GM23248 (cell line): ENCODE results near the gene SLC18A3. TPM values are rescaled to one million over a fixed set of nuclear protein-coding genes. Genes with fewer than 3 reads are reported as not detected.

Source experiments
- DNase-seq: peaks from one replicate; pipeline ENCODE4 v3.0.0-alpha.2; 2015
- H2AFZ ChIP-seq: fragments of 200-600 bp; sonication (generic); 2 replicates; pipeline ENCODE4 v1.6.1; 2016; ENCODE audit warnings: antibody characterized with exemption
- H3F3A ChIP-seq: fragments of 200-600 bp; sonication (generic); 2 replicates; pipeline ENCODE4 v1.6.1; 2016; ENCODE audit warnings: mild to moderate bottlenecking, antibody characterized with exemption, mixed run types; ENCODE audit not compliant: insufficient read depth
- H3K27ac ChIP-seq: fragments of 200-600 bp; sonication (generic); 2 replicates; pipeline ENCODE4 v1.5.1; 2016; ENCODE audit warnings: mild to moderate bottlenecking
- H3K27me3 ChIP-seq: fragments of 200-600 bp; sonication (generic); replicated peaks from 2 replicates; pipeline ENCODE4 v1.6.1; 2016; ENCODE audit warnings: mild to moderate bottlenecking; ENCODE audit not compliant: insufficient read depth
- H3K36me3 ChIP-seq: fragments of 200-600 bp; sonication (generic); 2 replicates; pipeline ENCODE4 v1.6.1; 2016; ENCODE audit warnings: low read depth, mild to moderate bottlenecking
- H3K4me1 ChIP-seq: fragments of 200-600 bp; sonication (generic); 2 replicates; pipeline ENCODE4 v1.6.1; 2016; ENCODE audit warnings: mild to moderate bottlenecking; ENCODE audit not compliant: insufficient read depth
- H3K4me2 ChIP-seq: fragments of 200-600 bp; sonication (generic); one replicate; pipeline ENCODE4 v1.6.1; 2016; ENCODE audit warnings: mild to moderate bottlenecking; ENCODE audit not compliant: unreplicated experiment
- H3K4me3 ChIP-seq: fragments of 200-600 bp; sonication (generic); 2 replicates; pipeline ENCODE4 v1.5.1; 2016; ENCODE audit warnings: mild to moderate bottlenecking
- H3K79me2 ChIP-seq: fragments of 200-600 bp; sonication (generic); 2 replicates; pipeline ENCODE4 v1.6.1; 2016; ENCODE audit warnings: mild to moderate bottlenecking; ENCODE audit not compliant: insufficient read depth
- H3K9ac ChIP-seq: fragments of 200-600 bp; sonication (generic); 2 replicates; pipeline ENCODE4 v1.6.1; 2016; ENCODE audit warnings: mild to moderate bottlenecking
- H3K9me2 ChIP-seq: fragments of 200-600 bp; sonication (generic); 2 replicates; pipeline ENCODE4 v1.6.1; 2016; ENCODE audit warnings: mixed run types, mild to moderate bottlenecking, moderate library complexity; ENCODE audit not compliant: insufficient read depth
- H3K9me3 ChIP-seq: fragments of 200-600 bp; sonication (generic); one replicate; pipeline ENCODE4 v1.6.1; 2017; ENCODE audit warnings: low read depth
- H4K20me1 ChIP-seq: fragments of 200-600 bp; sonication (generic); 2 replicates; pipeline ENCODE4 v1.6.0; 2016; ENCODE audit not compliant: insufficient read depth
- EZH2 ChIP-seq: fragments of 200-600 bp; sonication (generic); IDR thresholded peaks from 2 replicates; pipeline ENCODE4 v1.6.1; 2018; ENCODE audit warnings: antibody characterized with exemption, mild to moderate bottlenecking; ENCODE audit not compliant: insufficient read depth, poor library complexity, severe bottlenecking
- EZH2phosphoT487 ChIP-seq: fragments of 200-600 bp; sonication (generic); IDR thresholded peaks from 2 replicates; pipeline ENCODE4 v1.6.1; 2018; ENCODE audit warnings: antibody characterized with exemption, moderate library complexity, mild to moderate bottlenecking, low read depth; ENCODE audit not compliant: insufficient read depth
- WGBS, 2 experiments: methylation state at CpG; one replicate each; pipeline ENCODE4 v1.1.6; 2015 to 2017; ENCODE audit warnings: low lambda C conversion rate in 2 of 2, low coverage in 1 of 2; ENCODE audit errors: missing lambda C conversion rate in 2 of 2; 5-methylcytosine and 5-hydroxymethylcytosine counted together
- in situ Hi-C: fragments of 300-500 bp; cut with MboI; formaldehyde crosslinking; loops from 2 replicates; pipeline ENCODE4 v1.15.0; 2020
- polyA plus RNA-seq: library from polyadenylated mRNA; unstranded; fragments of >200 nt; fragmentation: Nextera tagmentation; extraction: Ambion mirVana; gene quantifications from 2 replicates; pipeline ENCODE4 v1.2.1, GENCODE V29; 2016
- total RNA-seq: library from RNA; depleted of rRNA; stranded (reverse); fragments of >200 nt; shearing (Covaris generic); gene quantifications from 2 replicates; pipeline ENCODE4 v1.2.3, GENCODE V29; 2014

The SLC18A3 gene
- total and polyA plus RNA-seq, 2 experiments from 2014 or later: not detected

DNA sequence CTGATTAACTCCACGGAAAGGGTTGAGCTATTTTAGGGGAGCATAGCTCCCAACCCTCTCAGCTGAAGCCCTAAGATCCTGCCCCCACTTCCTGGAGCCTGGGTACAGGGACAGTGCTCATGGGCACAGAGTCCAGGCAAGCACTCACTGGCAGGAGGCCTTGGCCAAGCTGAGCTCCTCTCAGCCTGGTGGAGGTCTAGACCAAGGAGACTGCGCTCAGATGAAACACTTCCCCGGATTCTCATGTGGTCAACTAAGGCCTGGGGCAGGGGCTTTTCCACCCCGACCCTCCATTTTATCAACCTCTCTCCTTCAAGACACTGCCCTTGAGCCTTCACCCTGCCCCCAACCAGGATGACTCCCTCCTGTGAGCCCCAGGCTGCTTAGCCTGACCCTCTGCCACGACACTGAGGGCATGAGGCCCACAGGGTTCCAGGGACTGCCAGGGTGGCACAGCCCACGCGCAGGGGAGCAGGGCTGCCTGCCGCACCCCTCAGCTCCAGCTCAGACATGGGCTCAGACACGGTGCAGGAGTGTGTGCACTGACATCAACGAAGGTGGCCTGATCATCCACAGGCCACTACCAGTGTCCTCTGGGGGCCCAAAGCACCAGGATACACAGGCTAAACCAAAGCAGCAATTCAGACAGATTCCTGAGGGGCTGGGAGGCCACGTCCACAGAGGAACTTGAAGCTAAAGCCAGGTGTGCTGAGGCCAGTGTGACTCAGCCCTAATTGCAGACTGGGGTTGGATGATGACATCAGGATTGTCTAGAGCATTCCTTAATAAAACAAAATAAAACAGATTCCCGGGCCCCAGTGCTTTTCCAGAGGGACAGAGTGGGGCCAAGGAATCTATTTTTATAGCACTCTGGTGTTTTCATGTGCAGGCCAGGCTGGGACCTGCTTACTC is 22.6 kb downstream of the SLC18A3 start:
- peak; percentile 27 for DNase-seq
- Histone ChIP-seq H3K27ac (no peak overlapping the region), H3K4me2 (no peak overlapping the region), H3K27me3 (peaks cover 59% of the 10 kb centered on the region), H3K4me1 (no peaks in the 10 kb centered on the region), H3K9ac (no peak overlapping the region), H3K4me3 (no peak overlapping the region), H3K9me3 (no peaks in the 10 kb centered on the region), H3K9me2 (no peaks in the 10 kb centered on the region), H3F3A (no peaks in the 10 kb centered on the region), H3K36me3 (no peaks in the 10 kb centered on the region), H3K79me2 (no peaks in the 10 kb centered on the region), H4K20me1 (no peaks in the 10 kb centered on the region), H2AFZ (no peak overlapping the region)
- WGBS, 2 experiments: 33 to 38% methylated on average over 12 of the region's 12 CpGs
- no peak for TF ChIP-seq EZH2
- no peak for TF ChIP-seq EZH2phosphoT487
- in situ Hi-C loops: no loop called here

GRCh38 chr10:49633327-49634068 is 23.4 kb downstream of the SLC18A3 start:
- in situ Hi-C loops: no loop called here
- Histone ChIP-seq H3F3A (no peaks in the 10 kb centered on the region), H3K4me1 (no peaks in the 10 kb centered on the region), H3K9ac (no peak overlapping the region), H3K4me3 (no peak overlapping the region), H3K9me2 (no peaks in the 10 kb centered on the region), H3K27me3 (peaks cover 67% of the 10 kb centered on the region), H3K36me3 (no peaks in the 10 kb centered on the region), H3K9me3 (no peaks in the 10 kb centered on the region), H4K20me1 (no peaks in the 10 kb centered on the region), H2AFZ (no peak overlapping the region), H3K27ac (no peak overlapping the region), H3K4me2 (no peak overlapping the region), H3K79me2 (no peaks in the 10 kb centered on the region)
- TF ChIP-seq EZH2: no peak
- no peak for TF ChIP-seq EZH2phosphoT487
- 12 to 16% methylated on average over 13 of the region's 13 CpGs for WGBS, 2 experiments
- DNase-seq: no peak

DNA sequence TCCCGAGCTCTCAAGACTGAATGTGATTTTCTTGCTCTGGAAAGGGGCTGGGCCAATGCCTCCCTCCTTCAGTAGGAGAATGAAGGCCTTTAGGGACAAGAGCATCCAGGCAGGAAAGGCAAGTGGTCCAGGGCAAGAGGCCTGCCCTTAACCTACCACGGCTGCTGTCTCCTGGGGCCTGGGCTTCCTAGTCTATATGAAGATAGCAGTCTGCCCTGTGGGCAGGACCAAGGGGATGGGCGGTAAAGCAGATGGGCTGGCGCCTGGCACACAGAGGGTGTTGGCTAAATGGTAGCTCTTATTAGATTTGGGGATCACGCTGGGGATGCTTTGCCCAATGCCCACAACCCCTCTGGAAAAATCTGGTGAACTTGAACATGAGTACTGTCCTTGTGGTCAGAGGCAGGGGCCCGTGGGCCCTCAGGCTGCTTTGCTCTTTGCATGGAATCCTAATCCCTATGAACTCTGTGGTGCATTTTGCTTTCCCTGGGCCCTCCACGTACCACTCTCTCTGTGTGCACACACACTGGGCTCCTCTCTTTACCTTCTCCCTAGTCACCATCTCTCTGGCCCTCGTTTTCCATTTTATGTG is 24.1 kb downstream of the SLC18A3 start:
- H3F3A ChIP-seq: no peaks in the 10 kb centered on the region
- H3K9me2 ChIP-seq: no peaks in the 10 kb centered on the region
- DNase-seq: no peak
- no peak overlapping the region for H3K9ac ChIP-seq
- H3K27me3 ChIP-seq: peaks cover 71% of the 10 kb centered on the region
- H3K9me3 ChIP-seq: no peaks in the 10 kb centered on the region
- H3K79me2 ChIP-seq: no peaks in the 10 kb centered on the region
- H4K20me1 ChIP-seq: no peaks in the 10 kb centered on the region
- H3K4me1 ChIP-seq: no peaks in the 10 kb centered on the region
- H2AFZ ChIP-seq: no peak overlapping the region
- H3K36me3 ChIP-seq: no peaks in the 10 kb centered on the region
- no peak overlapping the region for H3K4me2 ChIP-seq
- no peak for TF ChIP-seq EZH2phosphoT487
- TF ChIP-seq EZH2: no peak
- no peak overlapping the region for H3K4me3 ChIP-seq
- H3K27ac ChIP-seq: no peak overlapping the region
- in situ Hi-C loops: no loop called here
- 36 to 42% methylated on average over 8 of the region's 8 CpGs for WGBS, 2 experiments

GRCh38 chr10:49642311-49642710 is 32.2 kb downstream of the SLC18A3 start:
- no peaks in the 10 kb centered on the region for H3K9me2 ChIP-seq
- no peaks in the 10 kb centered on the region for H3K79me2 ChIP-seq
- H3K36me3 ChIP-seq: no peaks in the 10 kb centered on the region
- 32 to 38% methylated on average over 3 of the region's 3 CpGs for WGBS, 2 experiments
- H3K4me3 ChIP-seq: no peak overlapping the region
- H3K27me3 ChIP-seq: peaks cover 70% of the 10 kb centered on the region
- H3K9me3 ChIP-seq: no peaks in the 10 kb centered on the region
- in situ Hi-C loops: no loop called here
- H3K4me1 ChIP-seq: no peaks in the 10 kb centered on the region
- H3K4me2 ChIP-seq: no peak overlapping the region
- H3K27ac ChIP-seq: no peak overlapping the region
- TF ChIP-seq EZH2phosphoT487 (no peak), EZH2 (no peak)
- DNase-seq: no peak
- H2AFZ ChIP-seq: no peak overlapping the region
- H3K9ac ChIP-seq: no peak overlapping the region
- H4K20me1 ChIP-seq: no peaks in the 10 kb centered on the region
- no peaks in the 10 kb centered on the region for H3F3A ChIP-seq
